H9 (cell line): ENCODE data around the gene RIC1. TPM values are rescaled to one million over a fixed set of nuclear protein-coding genes. Genes with fewer than 3 reads are reported as not detected.
"Not testable (repeated sequence)": the region's sequence is repeated elsewhere in the genome, so short reads cannot be mapped to it uniquely, and the experiment has no call there.

Experiments used
- DNase-seq: peaks from one replicate; pipeline ENCODE4 v3.0.0-alpha.2; 2017
- H2AFZ ChIP-seq: one replicate; pipeline ENCODE4 v1.6.1; 2013; ENCODE audit warnings: mild to moderate bottlenecking, low read length, control low read depth, moderate library complexity
- H2AK5ac ChIP-seq: 2 replicates; pipeline ENCODE4 v1.6.1; 2013; ENCODE audit warnings: low read length, control low read depth, mixed read lengths; ENCODE audit not compliant: insufficient read length
- H2BK120ac ChIP-seq: one replicate; pipeline ENCODE4 v1.6.1; 2013; ENCODE audit warnings: low read depth, mild to moderate bottlenecking, low read length, control low read depth, inconsistent platforms; ENCODE audit not compliant: poor library complexity, severe bottlenecking
- H2BK12ac ChIP-seq: 2 replicates; pipeline ENCODE4 v1.6.1; 2013; ENCODE audit warnings: low read length, control low read depth, mixed read lengths, low read depth; ENCODE audit not compliant: insufficient read length
- H2BK15ac ChIP-seq: 2 replicates; pipeline ENCODE4 v1.6.1; 2013; ENCODE audit warnings: low read depth, low read length, control low read depth
- H2BK20ac ChIP-seq: one replicate; pipeline ENCODE4 v1.6.1; 2013; ENCODE audit warnings: low read depth, mild to moderate bottlenecking, low read length, control low read depth, inconsistent platforms; ENCODE audit not compliant: poor library complexity, severe bottlenecking
- H2BK5ac ChIP-seq: 2 replicates; pipeline ENCODE4 v1.6.1; 2013; ENCODE audit warnings: low read length, control low read depth, mixed read lengths; ENCODE audit not compliant: insufficient read length
- H3K14ac ChIP-seq: 2 replicates; pipeline ENCODE4 v1.6.1; 2013; ENCODE audit warnings: low read length, control low read depth; ENCODE audit not compliant: insufficient read depth
- H3K18ac ChIP-seq: 2 replicates; pipeline ENCODE4 v1.6.1; 2013; ENCODE audit warnings: low read depth, mild to moderate bottlenecking, mixed read lengths, low read length, control low read depth; ENCODE audit not compliant: insufficient read length
- H3K23ac ChIP-seq: 2 replicates; pipeline ENCODE4 v1.6.1; 2013; ENCODE audit warnings: low read length, control low read depth, mixed read lengths, low read depth; ENCODE audit not compliant: insufficient read length
- H3K23me2 ChIP-seq: 2 replicates; pipeline ENCODE4 v1.6.1; 2013; ENCODE audit warnings: low read depth, mild to moderate bottlenecking, mixed read lengths, low read length, control low read depth; ENCODE audit not compliant: insufficient read length, poor library complexity, severe bottlenecking
- H3K27ac ChIP-seq: 2 replicates; pipeline ENCODE4 v1.5.1; 2013; ENCODE audit warnings: low read length, control low read depth, mixed read lengths, low read depth; ENCODE audit not compliant: insufficient read length
- H3K27me3 ChIP-seq: 2 replicates; pipeline ENCODE4 v1.6.1; 2013; ENCODE audit warnings: low read length, control low read depth, inconsistent platforms; ENCODE audit not compliant: insufficient read depth
- H3K4ac ChIP-seq: 2 replicates; pipeline ENCODE4 v1.6.1; 2013; ENCODE audit warnings: low read depth, mild to moderate bottlenecking, control low read depth, inconsistent platforms, low read length, moderate library complexity
- H3K4me1 ChIP-seq: 2 replicates; pipeline ENCODE4 v1.6.1; 2013; ENCODE audit warnings: low read length, control low read depth, inconsistent platforms; ENCODE audit not compliant: insufficient read depth
- H3K4me2 ChIP-seq: 2 replicates; pipeline ENCODE4 v1.6.1; 2013; ENCODE audit warnings: low read length, control low read depth, mixed read lengths; ENCODE audit not compliant: insufficient read length, insufficient read depth
- H3K56ac ChIP-seq: 2 replicates; pipeline ENCODE4 v1.6.1; 2013; ENCODE audit warnings: low read depth, mild to moderate bottlenecking, mixed read lengths, low read length, control low read depth; ENCODE audit not compliant: insufficient read length
- H3K79me1 ChIP-seq: 2 replicates; pipeline ENCODE4 v1.6.1; 2013; ENCODE audit warnings: low read depth, mild to moderate bottlenecking, moderate library complexity, low read length, control low read depth, inconsistent platforms; ENCODE audit not compliant: insufficient read depth, poor library complexity, severe bottlenecking
- H3K79me2 ChIP-seq: 2 replicates; pipeline ENCODE4 v1.6.1; 2013; ENCODE audit warnings: low read length, control low read depth, inconsistent platforms; ENCODE audit not compliant: insufficient read depth
- H3K9ac ChIP-seq: 2 replicates; pipeline ENCODE4 v1.6.1; 2013; ENCODE audit warnings: low read length, control low read depth, mixed read lengths; ENCODE audit not compliant: insufficient read length; ENCODE audit errors: extremely low read depth
- H3K9me3 ChIP-seq: one replicate; pipeline ENCODE4 v1.6.1; 2013; ENCODE audit warnings: low read depth, low read length, inconsistent platforms; ENCODE audit not compliant: control insufficient read depth
- H3T11ph ChIP-seq: one replicate; pipeline ENCODE4 v1.6.1; 2013; ENCODE audit warnings: mild to moderate bottlenecking, low read length, control low read depth, inconsistent platforms
- H4K20me1 ChIP-seq: one replicate; pipeline ENCODE4 v1.6.1; 2013; ENCODE audit not compliant: control insufficient read depth, insufficient read length, insufficient read depth
- H4K5ac ChIP-seq: 2 replicates; pipeline ENCODE4 v1.6.1; 2013; ENCODE audit warnings: low read depth, mild to moderate bottlenecking, mixed read lengths, low read length, control low read depth; ENCODE audit not compliant: insufficient read length
- H4K8ac ChIP-seq: replicated peaks from 2 replicates; pipeline ENCODE4 v1.6.1; 2013; ENCODE audit warnings: low read length, control low read depth, mixed read lengths, low read depth; ENCODE audit not compliant: insufficient read length
- H4K91ac ChIP-seq: 2 replicates; pipeline ENCODE4 v1.6.1; 2013; ENCODE audit warnings: low read depth, mild to moderate bottlenecking, moderate library complexity, mixed read lengths, low read length, control low read depth; ENCODE audit not compliant: insufficient read length
- H3K27ac Mint-ChIP-seq, 3 experiments: 2 replicates in 2 of 3; 3 replicates in 1 of 3; pipeline ENCODE4 v1.8.0; 2020 to 2021; ENCODE audit warnings: mixed read lengths in 3 of 3, mild to moderate bottlenecking in 1 of 3, moderate library complexity in 1 of 3
- H3K27me3 Mint-ChIP-seq: 2 replicates; pipeline ENCODE4 v1.8.0; 2021; ENCODE audit warnings: low read depth, mild to moderate bottlenecking, moderate library complexity, mixed read lengths
- H3K36me3 Mint-ChIP-seq, 3 experiments: 2 replicates in 2 of 3; 3 replicates in 1 of 3; pipeline ENCODE4 v1.8.0; 2020 to 2021; ENCODE audit warnings: low read depth in 3 of 3, mixed read lengths in 3 of 3; ENCODE audit not compliant: insufficient read depth in 1 of 3
- H3K4me1 Mint-ChIP-seq, 2 experiments: 2 replicates each; pipeline ENCODE4 v1.8.0; 2020; ENCODE audit warnings: mixed read lengths in 2 of 2
- H3K4me3 Mint-ChIP-seq, 2 experiments: 2 replicates in 1 of 2; 3 replicates in 1 of 2; pipeline ENCODE4 v1.8.0; 2020 to 2021; ENCODE audit warnings: mild to moderate bottlenecking in 2 of 2, mixed read lengths in 2 of 2, moderate library complexity in 1 of 2
- H3K9me3 Mint-ChIP-seq, 2 experiments: 2 replicates in 1 of 2; 3 replicates in 1 of 2; pipeline ENCODE4 v1.8.0; 2020; ENCODE audit warnings: mild to moderate bottlenecking in 2 of 2, mixed read lengths in 2 of 2, moderate library complexity in 1 of 2
- CTCF ChIP-seq: fragments of 200-600 bp; sonication (generic); conservative IDR thresholded peaks from 3 replicates; pipeline ENCODE4 v1.8.0; 2021; ENCODE audit warnings: antibody characterized with exemption, mild to moderate bottlenecking
- WGBS: extraction: QIAGEN DNeasy Blood & Tissue Kit; methylation state at CpG from one replicate; pipeline ENCODE4 v1.1.7; 2013; ENCODE audit warnings: missing lambda C conversion rate, low lambda C conversion rate, mixed read lengths; ENCODE audit not compliant: insufficient read length; ENCODE audit errors: extremely low coverage; 5-methylcytosine and 5-hydroxymethylcytosine counted together
- total RNA-seq: library from RNA; stranded (reverse); gene quantifications from 2 replicates; pipeline ENCODE4 v1.2.1, GENCODE V29; 2021

The RIC1 gene
- total RNA-seq, 1 experiment from 2014 or later = 13.7 TPM

DNA sequence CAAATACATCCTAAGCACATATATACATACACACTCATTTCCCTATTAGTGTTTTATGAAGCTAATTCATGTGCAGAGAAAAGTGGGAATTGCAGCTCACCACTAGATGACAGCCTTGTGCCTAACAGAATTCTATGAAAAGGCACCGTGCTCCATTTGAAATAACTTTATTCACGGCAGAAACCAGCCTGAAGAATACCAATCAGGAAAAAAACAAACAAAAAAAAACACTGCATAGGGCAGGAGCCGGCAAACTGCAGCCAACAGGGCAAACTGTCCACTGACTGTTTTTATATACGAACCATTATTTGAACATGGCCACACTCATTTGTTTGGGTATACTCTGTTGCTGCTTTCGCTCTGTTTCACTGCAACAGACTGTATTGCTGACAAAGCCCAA, 170.4 kb downstream of the RIC1 start:
- no CpG with 5 or more reads among the region's 5 CpGs for WGBS

DNA sequence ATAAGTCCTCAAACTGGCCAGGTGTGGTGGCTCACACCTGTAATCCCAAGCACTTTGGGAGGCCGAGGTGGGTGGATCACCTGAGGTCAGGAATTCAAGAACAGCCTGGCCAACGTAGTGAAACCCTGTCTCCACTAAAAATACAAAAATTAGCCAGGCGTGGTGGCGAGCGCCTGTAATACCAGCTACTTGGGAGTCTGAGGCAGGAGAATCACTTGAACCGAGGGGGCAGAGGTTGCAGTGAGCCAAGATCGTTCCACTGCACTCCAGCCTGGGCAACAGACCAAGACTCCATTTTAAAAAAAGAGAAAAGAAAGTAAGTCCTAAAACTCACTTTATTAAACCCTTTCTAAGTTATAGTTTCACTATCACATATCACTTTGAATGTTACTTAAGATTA, 171.5 kb downstream of the RIC1 start:
- not testable (repeated sequence) for H3K23me2 ChIP-seq, H3K4me3 Mint-ChIP-seq, H3K9me3 ChIP-seq, H3K14ac ChIP-seq, H4K8ac ChIP-seq, H3K4ac ChIP-seq, H2AFZ ChIP-seq, H3K56ac ChIP-seq, DNase-seq, H2BK20ac ChIP-seq, H3K23ac ChIP-seq, H3K27me3 ChIP-seq, H3T11ph ChIP-seq, H4K20me1 ChIP-seq, H3K79me2 ChIP-seq, H2AK5ac ChIP-seq, H4K91ac ChIP-seq, H3K27ac ChIP-seq, H3K18ac ChIP-seq, H3K4me2 ChIP-seq, H3K9ac ChIP-seq, H3K9me3 Mint-ChIP-seq, H3K27ac Mint-ChIP-seq, H4K5ac ChIP-seq, H3K27me3 Mint-ChIP-seq, H2BK12ac ChIP-seq, H3K4me1 Mint-ChIP-seq, H3K79me1 ChIP-seq, H2BK5ac ChIP-seq, H2BK15ac ChIP-seq, H2BK120ac ChIP-seq, H3K4me1 ChIP-seq
- no CpG with 5 or more reads among the region's 7 CpGs for WGBS
- H3K36me3 Mint-ChIP-seq = peaks cover 0 to 14% (median 8%) of the 10 kb centered on the region in 3 experiments; a peak in 4 of 7 replicates

More for the DNA sequence above, 170.4 kb downstream of the RIC1 start:
- Histone ChIP-seq H2AFZ (no peak overlapping the region), H2BK12ac (no peak overlapping the region), H3K9me3 (no peaks in the 10 kb centered on the region), H4K20me1 (no peaks in the 10 kb centered on the region), H3K23me2 (no peaks in the 10 kb centered on the region), H3K27me3 (no peaks in the 10 kb centered on the region), H3K27ac (no peak overlapping the region), H3K9ac (no peak overlapping the region), H3K56ac (no peak overlapping the region), H3K4ac (no peak overlapping the region), H3K23ac (no peak overlapping the region), H2BK20ac (no peak overlapping the region), H3K18ac (no peak overlapping the region), H2BK15ac (no peak overlapping the region), H2BK120ac (no peak overlapping the region), H3T11ph (no peak overlapping the region), H2AK5ac (no peak overlapping the region), H2BK5ac (no peak overlapping the region), H4K8ac (no peak overlapping the region), H3K79me1 (no peaks in the 10 kb centered on the region), H3K14ac (no peak overlapping the region), H4K91ac (no peak overlapping the region), H4K5ac (no peak overlapping the region), H3K4me2 (no peak overlapping the region), H3K4me1 (no peaks in the 10 kb centered on the region), H3K79me2 (no peaks in the 10 kb centered on the region)
- no peak overlapping the region for H3K27ac Mint-ChIP-seq
- DNase-seq = no peak
- H3K36me3 Mint-ChIP-seq = peaks cover 0 to 14% (median 8%) of the 10 kb centered on the region in 3 experiments; a peak in 4 of 7 replicates
- no peaks in the 10 kb centered on the region for H3K27me3 Mint-ChIP-seq
- H3K4me1 Mint-ChIP-seq = no peaks in the 10 kb centered on the region
- no peaks in the 10 kb centered on the region for H3K9me3 Mint-ChIP-seq
- peak; percentile 62 for TF ChIP-seq CTCF
- H3K4me3 Mint-ChIP-seq = no peak overlapping the region
